Measurements from ENCODE around the gene FSD1L. TPM values are rescaled to one million over a fixed set of nuclear protein-coding genes. Genes with fewer than 3 reads are reported as not detected.

Gene FSD1L
- total and polyA plus RNA-seq, 2 of the 13 experiments (the other 11 are each of a cell fraction or from before 2014, with no cell fraction given): 4.1 to 5.1 TPM

DNA sequence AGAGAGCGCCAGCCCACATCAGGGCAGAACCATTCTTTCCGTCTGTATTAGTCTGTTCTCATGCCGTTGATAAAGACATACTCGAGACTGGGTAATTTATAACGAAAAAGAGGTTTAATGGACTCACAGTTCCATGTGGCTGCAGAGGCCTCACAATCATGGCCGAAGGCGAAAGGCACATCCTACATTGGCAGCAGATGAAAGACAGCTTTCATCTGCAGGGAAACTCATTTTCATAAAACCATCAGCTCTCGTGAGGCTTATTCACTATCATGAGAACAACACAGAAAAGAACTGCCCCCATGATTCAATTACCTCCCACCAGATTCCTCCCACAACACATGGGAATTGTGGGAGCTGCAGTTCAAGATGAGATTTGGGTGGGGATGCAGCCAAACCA, 4.7 kb upstream of the FSD1L start:
- H3K4me2 ChIP-seq (ENCODE audit: low read depth, low read length): no peak overlapping the region
- no peaks in the 10 kb centered on the region for H3K27me3 ChIP-seq (ENCODE audit: control insufficient read depth in 1 of 2, insufficient read depth in 2 of 2, low read length in 2 of 2)
- TF ChIP-seq BRCA1 (CRISPR knock-in tag; IDR thresholded peaks at IDR 0.05) (no peak), DNMT1 (CRISPR knock-in tag; IDR thresholded peaks at IDR 0.05) (no peak), ARNTL (CRISPR knock-in tag; IDR thresholded peaks at IDR 0.05) (no peak), CBFB (CRISPR knock-in tag; IDR thresholded peaks at IDR 0.05) (no peak), CBX5 (CRISPR knock-in tag; IDR thresholded peaks at IDR 0.05; ENCODE audit: borderline replicate concordance) (no peak)
- DNase-seq (ENCODE audit: low spot score): no peak
- no peak for ATAC-seq
- no peaks in the 10 kb centered on the region for H4K20me1 ChIP-seq (ENCODE audit: insufficient read depth, low read length)
- H3K36me3 ChIP-seq (replicated peaks in 1 of 2; ENCODE audit: control insufficient read depth in 1 of 2, insufficient read depth in 2 of 2, low read length in 2 of 2): no peaks in the 10 kb centered on the region
- no peaks in the 10 kb centered on the region for H3K79me2 ChIP-seq (ENCODE audit: insufficient read depth, low read length)
- POLR2A ChIA-PET: no interaction called here
- no peak overlapping the region for H3K4me3 ChIP-seq (replicated peaks in 1 of 3; ENCODE audit: insufficient read depth in 1 of 3, low read depth in 2 of 3, low read length in 3 of 3)
- H3K27ac ChIP-seq (ENCODE audit: extremely low read length, insufficient read depth, low read length): no peak overlapping the region
- no peaks in the 10 kb centered on the region for H3K9me3 ChIP-seq (ENCODE audit: low read length)
- no peak for FAIRE-seq
- H3K9ac ChIP-seq (ENCODE audit: insufficient read depth, low read depth, low read length): no peak overlapping the region
- no peak overlapping the region for H2AFZ ChIP-seq (ENCODE audit: low read length)
- H3K4me1 ChIP-seq (ENCODE audit: insufficient read depth, low read length): peaks cover 38% of the 10 kb centered on the region
- 93% methylated on average over 8 of the region's 8 CpGs for WGBS (ENCODE audit: low lambda C conversion rate)
- BruUV-seq (replicated peaks): no TSS peak
- intact Hi-C loops (cut with micrococcal nuclease; ENCODE audit: unreplicated experiment): loop anchor here (10.0 kb wide), 1 partner anchor 252 kb away; the partner anchor contains the start of gene TMEM38B
- CTCF ChIA-PET (ENCODE audit: low intra/inter-chr PET ratio, low total read pairs): no interaction called here
- in situ Hi-C loops (cut with HindIII; ENCODE audit: extremely low pct_ligation_motif_present, low pct_unique_long_range_greater_than_20kb): no loop called here

DNA sequence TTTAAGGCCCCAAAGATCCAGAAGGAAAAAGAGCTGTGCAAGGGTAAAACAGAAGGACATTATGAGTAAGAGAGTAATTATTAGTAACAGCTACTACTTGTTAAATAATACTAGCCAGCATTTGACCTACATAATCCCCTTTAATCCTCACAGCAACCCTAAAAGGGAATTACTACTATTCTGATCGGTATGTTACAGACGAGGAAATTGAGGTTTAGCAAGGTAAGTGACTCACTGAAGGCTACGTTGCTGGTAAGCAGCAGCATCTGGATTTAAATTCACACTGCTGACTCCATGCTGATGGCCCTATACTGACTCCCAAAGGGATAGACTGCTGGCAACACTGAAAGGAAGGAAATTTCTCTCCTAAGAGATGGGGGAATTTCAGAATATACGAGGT, 3.7 kb upstream of the FSD1L start:
- ChIA-PET POLR2A (interaction anchor here (2.5 kb wide), 1 partner anchor 12 kb away, joined by 13 read pairs; no protein-coding TSS in a partner anchor), CTCF (ENCODE audit: low intra/inter-chr PET ratio, low total read pairs) (no interaction called here)
- Histone ChIP-seq H3K4me2 (ENCODE audit: low read depth, low read length) (no peak overlapping the region), H4K20me1 (ENCODE audit: insufficient read depth, low read length) (no peaks in the 10 kb centered on the region), H3K4me3 (replicated peaks in 1 of 3; ENCODE audit: insufficient read depth in 1 of 3, low read depth in 2 of 3, low read length in 3 of 3) (no peak overlapping the region), H3K27ac (ENCODE audit: extremely low read length, insufficient read depth, low read length) (no peak overlapping the region), H3K36me3 (replicated peaks in 1 of 2; ENCODE audit: control insufficient read depth in 1 of 2, insufficient read depth in 2 of 2, low read length in 2 of 2) (no peaks in the 10 kb centered on the region), H3K79me2 (ENCODE audit: insufficient read depth, low read length) (peaks cover 8% of the 10 kb centered on the region), H3K4me1 (ENCODE audit: insufficient read depth, low read length) (peaks cover 39% of the 10 kb centered on the region), H3K9me3 (ENCODE audit: low read length) (no peaks in the 10 kb centered on the region), H2AFZ (ENCODE audit: low read length) (peak overlapping the region; percentile 22), H3K27me3 (ENCODE audit: control insufficient read depth in 1 of 2, insufficient read depth in 2 of 2, low read length in 2 of 2) (no peaks in the 10 kb centered on the region; a peak in 1 of 5 replicates), H3K9ac (ENCODE audit: insufficient read depth, low read depth, low read length) (no peak overlapping the region)
- DNase-seq (ENCODE audit: low spot score) (no peak), ATAC-seq (no peak), FAIRE-seq (no peak)
- in situ Hi-C loops (cut with HindIII; ENCODE audit: extremely low pct_ligation_motif_present, low pct_unique_long_range_greater_than_20kb): no loop called here
- intact Hi-C loops (cut with micrococcal nuclease; ENCODE audit: unreplicated experiment): loop anchor here (2.0 to 10.0 kb wide), 2 partner anchors 13 to 251 kb away; partner anchors contain the start of gene TMEM38B
- 76% methylated on average over 4 of the region's 4 CpGs for WGBS (ENCODE audit: low lambda C conversion rate)
- BruUV-seq (replicated peaks): no TSS peak
- TF ChIP-seq TAF15 (IDR thresholded peaks at IDR 0.05; ENCODE audit: low read depth, low read length, poor library complexity, severe bottlenecking) (no peak), ZNF710 (CRISPR knock-in tag; IDR thresholded peaks at IDR 0.05; ENCODE audit: borderline replicate concordance) (no peak), ARID3A (IDR thresholded peaks at IDR 0.05; ENCODE audit: low read depth, low read length) (no peak), ZMYM3 (CRISPR knock-in tag; IDR thresholded peaks at IDR 0.05) (no peak), NFYB (CRISPR knock-in tag; IDR thresholded peaks at IDR 0.05) (no peak), POLR2G (IDR thresholded peaks at IDR 0.05; ENCODE audit: low read depth, low read length) (no peak), SP5 (CRISPR knock-in tag; IDR thresholded peaks at IDR 0.05; ENCODE audit: borderline replicate concordance, low read depth) (no peak), NKX3-1 (CRISPR knock-in tag; IDR thresholded peaks at IDR 0.05) (no peak)
- TF ChIP-seq, protein P1, sequence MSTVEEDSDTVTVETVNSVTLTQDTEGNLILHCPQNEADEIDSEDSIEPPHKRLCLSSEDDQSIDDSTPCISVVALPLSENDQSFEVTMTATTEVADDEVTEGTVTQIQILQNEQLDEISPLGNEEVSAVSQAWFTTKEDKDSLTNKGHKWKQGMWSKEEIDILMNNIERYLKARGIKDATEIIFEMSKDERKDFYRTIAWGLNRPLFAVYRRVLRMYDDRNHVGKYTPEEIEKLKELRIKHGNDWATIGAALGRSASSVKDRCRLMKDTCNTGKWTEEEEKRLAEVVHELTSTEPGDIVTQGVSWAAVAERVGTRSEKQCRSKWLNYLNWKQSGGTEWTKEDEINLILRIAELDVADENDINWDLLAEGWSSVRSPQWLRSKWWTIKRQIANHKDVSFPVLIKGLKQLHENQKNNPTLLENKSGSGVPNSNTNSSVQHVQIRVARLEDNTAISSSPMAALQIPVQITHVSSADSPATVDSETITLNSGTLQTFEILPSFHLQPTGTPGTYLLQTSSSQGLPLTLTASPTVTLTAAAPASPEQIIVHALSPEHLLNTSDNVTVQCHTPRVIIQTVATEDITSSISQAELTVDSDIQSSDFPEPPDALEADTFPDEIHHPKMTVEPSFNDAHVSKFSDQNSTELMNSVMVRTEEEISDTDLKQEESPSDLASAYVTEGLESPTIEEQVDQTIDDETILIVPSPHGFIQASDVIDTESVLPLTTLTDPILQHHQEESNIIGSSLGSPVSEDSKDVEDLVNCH (CRISPR knock-in tag; IDR thresholded peaks at IDR 0.05): no peak

Data from HepG2 (cell line).